Breast epithelium (tissue), 3 donors: ENCODE data around the gene SSR2.

Source experiments
- CTCF ChIP-seq, 3 donors: fragments of 450-650 bp; IDR thresholded peaks; one replicate each; pipeline ENCODE4 v1.5.1; 2016 to 2017; ENCODE audit warnings: antibody characterized with exemption in 3 of 3, mild to moderate bottlenecking in 3 of 3, moderate library complexity in 3 of 3
- POLR2A ChIP-seq: fragments of 450-650 bp; IDR thresholded peaks from one replicate; pipeline ENCODE4 v1.6.1; 2016; ENCODE audit warnings: antibody characterized with exemption, mild to moderate bottlenecking, moderate library complexity

DNA sequence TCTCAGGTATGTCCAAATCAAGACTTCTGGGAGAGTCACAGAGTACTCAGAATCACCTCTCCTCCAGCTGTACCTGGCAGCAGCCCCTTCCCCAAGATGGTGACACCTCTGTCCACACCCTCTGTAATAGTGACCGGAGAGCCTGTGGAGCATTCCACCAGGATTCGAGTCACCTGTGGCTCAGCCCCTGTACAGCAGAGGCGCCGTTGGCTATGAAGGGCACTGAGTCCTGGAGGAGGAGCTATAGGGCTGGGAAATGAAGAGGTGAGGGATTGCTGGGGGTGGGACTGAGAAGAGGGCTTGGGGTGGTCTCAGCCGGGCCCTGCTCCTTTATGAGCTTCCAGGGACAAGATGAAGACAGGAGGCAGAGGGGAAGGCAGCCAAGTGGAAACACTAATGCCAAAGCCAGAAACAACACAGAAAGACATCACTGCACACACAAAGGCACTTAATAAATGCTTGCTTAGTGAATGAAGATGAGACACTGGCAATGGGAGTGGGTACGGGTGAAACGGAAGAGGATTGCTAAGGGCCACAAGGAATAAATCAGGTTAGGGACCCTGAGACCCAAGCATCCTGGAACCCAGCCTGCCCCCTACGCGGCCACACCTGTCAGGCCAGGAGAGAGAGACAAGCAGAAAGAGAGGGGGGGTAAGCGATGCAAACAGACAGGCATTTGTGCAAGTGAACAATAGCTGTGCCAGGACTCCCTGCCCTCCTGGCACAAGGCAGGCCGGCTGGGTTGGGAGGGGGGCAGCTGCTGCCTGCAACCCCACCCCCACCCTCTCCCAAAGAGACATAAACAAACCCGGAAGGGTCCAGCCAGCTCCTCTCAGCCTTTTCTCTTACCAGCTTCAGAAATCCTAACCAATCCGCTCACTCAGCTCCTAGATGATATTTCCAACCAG, 46.3 kb downstream of the SSR2 start:
- TF ChIP-seq CTCF (IDR thresholded peaks at IDR 0.05), result no peak
- no peak for TF ChIP-seq POLR2A
